DOHH2 (cell line): Measurements from ENCODE around the gene ATP6V0E1.
"Not testable (repeated sequence)": the region's sequence is repeated elsewhere in the genome, so short reads cannot be mapped to it uniquely, and the experiment has no call there.

Experiments
- H3F3A ChIP-seq: fragments of 200-600 bp; sonication (generic), shearing (Covaris generic); 2 replicates; pipeline ENCODE4 v1.6.0; 2016; ENCODE audit warnings: antibody characterized with exemption, mild to moderate bottlenecking; ENCODE audit not compliant: control insufficient read depth, insufficient read depth
- H3K27ac ChIP-seq: fragments of 200-600 bp; sonication (generic); 2 replicates; pipeline ENCODE4 v1.5.1; 2014; ENCODE audit warnings: low read depth, mild to moderate bottlenecking, low read length, moderate library complexity
- H3K27me3 ChIP-seq: fragments of 200-600 bp; sonication (generic); 2 replicates; pipeline ENCODE4 v1.6.1; 2014; ENCODE audit warnings: mild to moderate bottlenecking, low read length, mixed read lengths; ENCODE audit not compliant: control insufficient read depth
- H3K36me3 ChIP-seq: fragments of 200-600 bp; sonication (generic); 2 replicates; pipeline ENCODE4 v1.6.1; 2014; ENCODE audit warnings: mild to moderate bottlenecking, low read length, moderate library complexity, mixed read lengths; ENCODE audit not compliant: control insufficient read depth
- H3K4me1 ChIP-seq: fragments of 200-600 bp; sonication (generic); 2 replicates; pipeline ENCODE4 v1.6.1; 2014; ENCODE audit warnings: mild to moderate bottlenecking, low read length, mixed read lengths; ENCODE audit not compliant: control insufficient read depth
- H3K4me2 ChIP-seq: fragments of 200-600 bp; sonication (generic); 2 replicates; pipeline ENCODE4 v1.6.0; 2014; ENCODE audit warnings: mild to moderate bottlenecking, low read length, moderate library complexity
- H3K4me3 ChIP-seq: fragments of 200-600 bp; sonication (generic); 2 replicates; pipeline ENCODE4 v1.5.1; 2014; ENCODE audit warnings: mild to moderate bottlenecking, low read length, mixed read lengths
- H3K79me2 ChIP-seq: fragments of 200-600 bp; sonication (generic); 2 replicates; pipeline ENCODE4 v1.6.1; 2014; ENCODE audit warnings: mild to moderate bottlenecking, low read length, mixed read lengths; ENCODE audit not compliant: control insufficient read depth
- H3K9me2 ChIP-seq: fragments of 200-600 bp; sonication (generic); replicated peaks from 2 replicates; pipeline ENCODE4 v1.6.1; 2014; ENCODE audit warnings: mild to moderate bottlenecking, low read length, mixed read lengths; ENCODE audit not compliant: control insufficient read depth
- H3K9me3 ChIP-seq: fragments of 200-600 bp; sonication (generic); 2 replicates; pipeline ENCODE4 v1.6.1; 2014; ENCODE audit warnings: antibody characterized with exemption, low read length, mixed read lengths; ENCODE audit not compliant: control insufficient read depth, insufficient read depth
- H4K20me1 ChIP-seq: fragments of 200-600 bp; sonication (generic); 2 replicates; pipeline ENCODE4 v1.6.0; 2014; ENCODE audit warnings: low read depth, mild to moderate bottlenecking, antibody characterized with exemption, low read length, moderate library complexity; ENCODE audit not compliant: control insufficient read depth, insufficient read depth
- CTCF ChIP-seq: fragments of 200-600 bp; sonication (generic); IDR thresholded peaks from one replicate; pipeline ENCODE4 v1.5.1; 2014; ENCODE audit warnings: antibody characterized with exemption, mild to moderate bottlenecking, low read depth, low read length; ENCODE audit not compliant: poor library complexity, severe bottlenecking
- EZH2phosphoT487 ChIP-seq: fragments of 200-600 bp; sonication (generic); IDR thresholded peaks from 2 replicates; pipeline ENCODE4 v1.6.1; 2017; ENCODE audit warnings: borderline replicate concordance, mild to moderate bottlenecking, antibody characterized with exemption, low read length, moderate library complexity, mixed read lengths

ATP6V0E1 gene

GRCh38 chr5:173015598-173016455 is 32.3 kb downstream of the ATP6V0E1 start:
- Histone ChIP-seq H4K20me1 (0 out of 2 replicates have a peak, but pooled peaks cover 6% of the 10 kb centered on the region), H3F3A (no peaks in the 10 kb centered on the region), H3K4me3 (no peak overlapping the region), H3K27me3 (no peaks in the 10 kb centered on the region), H3K79me2 (peaks cover 97% of the 10 kb centered on the region), H3K36me3 (peaks cover 29% of the 10 kb centered on the region), H3K4me2 (no peak overlapping the region), H3K27ac (no peak overlapping the region), H3K9me3 (no peaks in the 10 kb centered on the region), H3K4me1 (no peaks in the 10 kb centered on the region), H3K9me2 (no peaks in the 10 kb centered on the region)
- TF ChIP-seq CTCF (no peak), EZH2phosphoT487 (no peak)

GRCh38 chr5:173016598-173017046 is 33.1 kb downstream of the ATP6V0E1 start:
- Histone ChIP-seq H3K27ac (no peak overlapping the region), H3K4me3 (no peak overlapping the region), H3K4me1 (no peaks in the 10 kb centered on the region)

GRCh38 chr5:173017087-173017486 is 33.5 kb downstream of the ATP6V0E1 start:
- H3K4me1 ChIP-seq, H4K20me1 ChIP-seq, H3K27me3 ChIP-seq, H3K9me2 ChIP-seq, H3K27ac ChIP-seq, H3K4me3 ChIP-seq, H3K9me3 ChIP-seq, H3F3A ChIP-seq, H3K4me2 ChIP-seq: not testable (repeated sequence)
- peaks cover 91% of the 10 kb centered on the region for H3K79me2 ChIP-seq
- H3K36me3 ChIP-seq: peaks cover 33% of the 10 kb centered on the region

More at GRCh38 chr5:173016598-173017046, 33.1 kb downstream of the ATP6V0E1 start:
- H3K27me3 ChIP-seq: no peaks in the 10 kb centered on the region
- H3K4me2 ChIP-seq: no peak overlapping the region
- H3K9me3 ChIP-seq: no peaks in the 10 kb centered on the region
- H3F3A ChIP-seq: no peaks in the 10 kb centered on the region
- no peak for TF ChIP-seq CTCF
- TF ChIP-seq EZH2phosphoT487: no peak
- H3K9me2 ChIP-seq: no peaks in the 10 kb centered on the region
- peaks cover 29% of the 10 kb centered on the region for H3K36me3 ChIP-seq
- H3K79me2 ChIP-seq: peaks cover 92% of the 10 kb centered on the region
- H4K20me1 ChIP-seq: 0 out of 2 replicates have a peak, but pooled peaks cover 4% of the 10 kb centered on the region

GRCh38 chr5:173018358-173018757 is 34.8 kb downstream of the ATP6V0E1 start:
- H3K36me3 ChIP-seq: peaks cover 38% of the 10 kb centered on the region
- no peak for TF ChIP-seq EZH2phosphoT487
- TF ChIP-seq CTCF: no peak
- no peak overlapping the region for H3K4me3 ChIP-seq
- H3F3A ChIP-seq: no peaks in the 10 kb centered on the region
- H3K9me2 ChIP-seq: no peaks in the 10 kb centered on the region
- no peaks in the 10 kb centered on the region for H3K4me1 ChIP-seq
- H3K79me2 ChIP-seq: peaks cover 88% of the 10 kb centered on the region
- H3K27ac ChIP-seq: no peak overlapping the region
- H4K20me1 ChIP-seq: no peaks in the 10 kb centered on the region
- H3K9me3 ChIP-seq: no peaks in the 10 kb centered on the region
- H3K4me2 ChIP-seq: no peak overlapping the region
- H3K27me3 ChIP-seq: no peaks in the 10 kb centered on the region
